Heart left ventricle (tissue), 16 donors: ENCODE results near the gene AVPR1A. TPM values are rescaled to one million over a fixed set of nuclear protein-coding genes. Genes with fewer than 3 reads are reported as not detected.

Experiments used
- ATAC-seq, 4 donors: fragments of 200-7000 bp; cut with Tn5 transposase; one replicate each; pipeline ENCODE4 v1.9.1; 2020 to 2022; ENCODE audit warnings: moderate library complexity in 4 of 4, mild to moderate bottlenecking in 3 of 4, moderate number of reproducible peaks in 1 of 4
- DNase-seq, 5 donors: peaks; one replicate each; pipeline ENCODE4 v3.0.0-alpha.2; 2020
- H3K27ac ChIP-seq, 12 donors: fragments of 200-600 bp; sonication (generic) in 4 of 12; one replicate each; pipeline versions ENCODE4 v1.5.0 to v1.8.0; 2016 to 2022; ENCODE audit warnings: mild to moderate bottlenecking in 2 of 12
- H3K27me3 ChIP-seq, 9 donors: fragments of 200-600 bp; sonication (generic) in 2 of 9; one replicate each; pipeline versions ENCODE4 v1.5.1 to v1.8.0; 2016 to 2022; ENCODE audit warnings: mild to moderate bottlenecking in 3 of 9
- H3K36me3 ChIP-seq, 9 donors: fragments of 200-600 bp; sonication (generic) in 2 of 9; one replicate each; pipeline versions ENCODE4 v1.5.0 to v1.8.0; 2018 to 2022; ENCODE audit warnings: mild to moderate bottlenecking in 2 of 9
- H3K4me1 ChIP-seq, 12 donors: fragments of 200-600 bp; sonication (generic) in 4 of 12; one replicate each; pipeline versions ENCODE4 v1.5.0 to v1.8.0; 2016 to 2022; ENCODE audit warnings: mild to moderate bottlenecking in 3 of 12
- H3K4me3 ChIP-seq, 12 donors: fragments of 200-600 bp; sonication (generic) in 4 of 12; one replicate each; pipeline versions ENCODE4 v1.5.0 to v1.8.0; 2017 to 2022; ENCODE audit warnings: mild to moderate bottlenecking in 9 of 12, moderate library complexity in 4 of 12
- H3K9me3 ChIP-seq, 12 donors: fragments of 200-600 bp; sonication (generic) in 4 of 12; one replicate each; pipeline versions ENCODE4 v1.5.0 to v1.8.0; 2016 to 2022; ENCODE audit warnings: mild to moderate bottlenecking in 1 of 12
- CTCF ChIP-seq, 12 donors: fragments of 200-600 bp; sonication (generic) in 4 of 12; IDR thresholded peaks; one replicate each; pipeline versions ENCODE4 v1.5.0 to v1.8.0; 2018 to 2022; ENCODE audit warnings: antibody characterized with exemption in 12 of 12, mild to moderate bottlenecking in 5 of 12
- POLR2A ChIP-seq, 2 donors: fragments of 450-650 bp; IDR thresholded peaks; one replicate each; pipeline ENCODE4 v1.6.1; 2017; ENCODE audit warnings: antibody characterized with exemption in 2 of 2, mild to moderate bottlenecking in 2 of 2, moderate library complexity in 2 of 2
- WGBS, 4 donors: extraction: QIAGEN DNeasy Blood & Tissue Kit in 2 of 4; methylation state at CpG; one replicate each; pipeline versions ENCODE4 v1.1.5 to v1.1.7; 2013 to 2018; 5-methylcytosine and 5-hydroxymethylcytosine counted together
- intact Hi-C, 10 donors: fragments of 100-400 bp; cut with DNase I; formaldehyde crosslinking; loops; one replicate each; pipeline versions ENCODE4 v1.11.1 to v1.14.2; 2022
- polyA plus RNA-seq, 2 donors: library from polyadenylated mRNA; stranded (reverse); fragments of 200-250 nt; gene quantifications; one replicate each; pipeline ENCODE4 v1.2.3, GENCODE V29; 2013
- total RNA-seq, 9 donors: library from RNA; depleted of rRNA in 2 of 9; stranded (reverse); fragments of >200 nt in 2 of 9; fragmentation: NEBNext Ultra II Directional in 3 of 9; extraction: Animal tissue kit (Norgen Biotek cat#: 25700) in 3 of 9; gene quantifications; one replicate each; pipeline versions ENCODE4 v1.1.0 to v1.2.4, GENCODE V29; 2016 to 2023
- donor health status: ischemic (EF 13 %, LVEDD 7.1; RV severe dilation, severe dysfunction).
- donor health status: healthy with polysubstance abuse.
- donor health status: DM: no; HTN: yes; CAD: no.
- donor health status: DM: no; HTN: no; CAD: no.
- donor health status: ischemic (EF 25% LVEDD 6.9; RV normal size, moderate dysfunction).
- donor health status: ischemic (EF 25% LVEDD 5.7; RV mildly dilated, moderate dysfunction).
- donor health status: healthy.
- donor health status: DM: yes; HTN: yes; CAD: no.
- donor health status: ischemic (EF 35%, LVEDD 5.7; RV mildly dilated, moderate dysfunction).
- donor health status: nonischemic (EF 11% LVEDD 7.7; RV severe dilation, severe dysfunction).
- donor health status: DM: yes; HTN: yes; CAD: no.
- donor health status: PGD.
- donor health status: ischemic (EF 29% LVEDD 5.4; RV normal size, mild dysfunction).
- donor health status: nonischemic (EF 23%, LVEDD 6.1; RV moderate dilation, normal function).

AVPR1A gene
- total and polyA plus RNA-seq, 11 donors: 0.69 to 4.6 (median 2.4) TPM

GRCh38 chr12:63144556-63144955, 6.4 kb downstream of the AVPR1A start:
- intact Hi-C loops: no loop called here
- DNase-seq: no peak
- 76 to 87% (median 85%) methylated on average over 3 of the region's 3 CpGs for WGBS, 4 donors

GRCh38 chr12:63138488-63138887, 12.5 kb downstream of the AVPR1A start:
- WGBS, 4 donors: 71 to 81% (median 76%) methylated on average over 4 of the region's 4 CpGs
- Histone ChIP-seq H3K27me3 (peaks cover 0 to 2% (median 0%) of the 10 kb centered on the region in 9 donors), H3K4me3 (no peak overlapping the region), H3K9me3 (no peaks in the 10 kb centered on the region), H3K4me1 (no peaks in the 10 kb centered on the region), H3K27ac (no peak overlapping the region), H3K36me3 (no peaks in the 10 kb centered on the region)
- intact Hi-C loops: no loop called here
- TF ChIP-seq POLR2A (IDR thresholded peaks at IDR 0.05): no peak
- TF ChIP-seq CTCF (IDR thresholded peaks at IDR 0.05): no peak
- DNase-seq (no peak), ATAC-seq (no peak)

More at GRCh38 chr12:63144556-63144955, 6.4 kb downstream of the AVPR1A start:
- no peaks in the 10 kb centered on the region for H3K4me1 ChIP-seq
- ATAC-seq: no peak
- TF ChIP-seq POLR2A (IDR thresholded peaks at IDR 0.05): no peak
- TF ChIP-seq CTCF (IDR thresholded peaks at IDR 0.05): no peak
- peaks cover 0 to 30% (median 11%) of the 10 kb centered on the region in 9 donors for H3K27me3 ChIP-seq
- no peak overlapping the region for H3K4me3 ChIP-seq
- no peak overlapping the region for H3K27ac ChIP-seq
- H3K36me3 ChIP-seq: no peaks in the 10 kb centered on the region
- H3K9me3 ChIP-seq: no peaks in the 10 kb centered on the region

- Histone ChIP-seq H3K27ac (no peak overlapping the region), H3K4me1 (no peaks in the 10 kb centered on the region), H3K4me3 (no peak overlapping the region), H3K27me3 (peaks cover 0 to 2% (median 0%) of the 10 kb centered on the region in 9 donors), H3K36me3 (no peaks in the 10 kb centered on the region), H3K9me3 (no peaks in the 10 kb centered on the region)
- no peak for DNase-seq
- TF ChIP-seq POLR2A (IDR thresholded peaks at IDR 0.05): no peak
- no peak for TF ChIP-seq CTCF (IDR thresholded peaks at IDR 0.05)
- ATAC-seq: no peak
- intact Hi-C loops: no loop called here
- 89 to 93% (median 90%) methylated on average over 4 of the region's 4 CpGs for WGBS, 4 donors
Observed at GRCh38 chr12:63133981-63134380, 17.0 kb downstream of the AVPR1A start.

GRCh38 chr12:63132201-63132600, 18.8 kb downstream of the AVPR1A start:
- Histone ChIP-seq H3K27ac (no peak overlapping the region), H3K36me3 (no peaks in the 10 kb centered on the region), H3K4me3 (no peak overlapping the region), H3K9me3 (no peaks in the 10 kb centered on the region), H3K27me3 (peaks cover 0 to 4% (median 0%) of the 10 kb centered on the region in 9 donors), H3K4me1 (no peaks in the 10 kb centered on the region)
- intact Hi-C loops: no loop called here
- DNase-seq: no peak
- no peak for ATAC-seq
- 78 to 94% (median 81%) methylated on average over 1 of the region's 1 CpG for WGBS, 4 donors
- TF ChIP-seq POLR2A (IDR thresholded peaks at IDR 0.05): no peak
- TF ChIP-seq CTCF (IDR thresholded peaks at IDR 0.05): no peak
